Measurements from ENCODE around the gene TNFRSF4.

TNFRSF4 gene

GRCh38 chr1:1217621-1218523 is 3.9 kb upstream of the TNFRSF4 start:
- peak; percentile 49 for DNase-seq (ENCODE audit: low read depth)

GRCh38 chr1:1216770-1217620 is 3.0 kb upstream of the TNFRSF4 start:
- no peak for DNase-seq (ENCODE audit: low read depth)

- no peak for DNase-seq (ENCODE audit: low read depth)
Measured at GRCh38 chr1:1215881-1216605, 2.1 kb upstream of the TNFRSF4 start.

- no peak for DNase-seq (ENCODE audit: low read depth)
Measured at GRCh38 chr1:1215080-1215676, 1.2 kb upstream of the TNFRSF4 start.

- no peak for DNase-seq (ENCODE audit: low read depth)
Measured at GRCh38 chr1:1212780-1213344, 1.1 kb downstream of the TNFRSF4 start.

GRCh38 chr1:1211541-1212441 is 2.2 kb downstream of the TNFRSF4 start:
- no peak for DNase-seq (ENCODE audit: low read depth)

GRCh38 chr1:1210726-1211540 is 3.0 kb downstream of the TNFRSF4 start:
- DNase-seq (ENCODE audit: low read depth), result no peak

GRCh38 chr1:1208713-1209433 is 5.1 kb downstream of the TNFRSF4 start:
- peak; percentile 47 for DNase-seq (ENCODE audit: low read depth)

GRCh38 chr1:1207571-1207892 is 6.4 kb downstream of the TNFRSF4 start:
- DNase-seq (ENCODE audit: low read depth), result no peak

GRCh38 chr1:1206966-1207531 is 6.9 kb downstream of the TNFRSF4 start:
- DNase-seq (ENCODE audit: low read depth), result no peak

GRCh38 chr1:1206376-1206965 is 7.5 kb downstream of the TNFRSF4 start, which contains the start of gene TNFRSF18:
TNFRSF18 (minus strand) TSS chr1:1206592; CDS start chr1:1206571, 21 bp downstream.
- DNase-seq (ENCODE audit: low read depth), result no peak

GRCh38 chr1:1205769-1206375 is 8.1 kb downstream of the TNFRSF4 start:
- DNase-seq (ENCODE audit: low read depth), result no peak

GRCh38 chr1:1204998-1205768 is 8.8 kb downstream of the TNFRSF4 start:
- DNase-seq (ENCODE audit: low read depth), result no peak

GRCh38 chr1:1204425-1204920 is 9.5 kb downstream of the TNFRSF4 start:
- DNase-seq (ENCODE audit: low read depth), result no peak

GRCh38 chr1:1203561-1204424 is 10.2 kb downstream of the TNFRSF4 start:
- no peak for DNase-seq (ENCODE audit: low read depth)

Measured in amniotic epithelial cell (primary cell).